ENCODE data around the gene FAM83G. TPM values are rescaled to one million over a fixed set of nuclear protein-coding genes. Genes with fewer than 3 reads are reported as not detected.

The FAM83G gene
- total RNA-seq, 1 donor from 2014 or later: 11.2 TPM

DNA sequence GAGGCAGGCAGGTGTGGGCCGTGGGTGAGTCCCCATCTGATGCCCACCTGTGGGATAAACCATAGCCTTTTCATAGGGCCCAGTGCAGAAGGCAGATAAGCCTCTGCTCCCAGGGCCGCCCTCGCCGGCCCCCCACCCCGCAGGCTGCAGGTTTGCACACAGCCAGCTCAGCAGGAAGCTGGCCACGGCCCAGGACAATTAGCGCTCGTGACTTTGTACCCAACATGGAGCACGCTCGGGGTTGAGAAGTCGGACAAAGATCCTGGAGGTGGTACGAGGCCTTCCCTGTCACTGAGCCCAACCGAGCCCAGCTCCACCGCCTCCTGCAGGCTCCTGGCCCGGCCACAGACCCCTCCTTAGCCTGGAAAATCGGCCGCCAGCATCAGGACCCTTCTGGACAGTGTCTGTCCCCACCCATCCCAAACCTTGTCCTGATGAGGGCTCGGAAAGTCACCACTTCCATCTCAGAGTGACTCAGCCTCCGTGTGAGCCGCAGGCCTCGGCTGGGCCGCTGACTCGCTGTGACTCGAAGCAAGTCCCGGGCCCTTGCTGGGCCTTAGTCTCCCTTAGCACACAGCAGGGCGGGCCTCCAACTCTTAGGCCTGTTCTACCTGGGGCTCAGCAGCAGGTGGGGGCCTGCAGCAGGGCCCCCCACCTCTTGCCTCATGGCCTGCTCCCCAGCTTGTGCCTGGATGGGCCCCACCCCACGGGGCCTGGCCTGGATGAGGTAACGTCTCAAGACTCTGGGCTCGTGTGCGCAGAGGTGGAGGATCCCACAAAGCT is 22.7 kb downstream of the FAM83G start:
- Histone ChIP-seq H3K27ac (no peak overlapping the region), H3K9me3 (no peaks in the 10 kb centered on the region), H3K27me3 (no peaks in the 10 kb centered on the region), H3K4me3 (no peak overlapping the region), H3K36me3 (peaks cover 28 to 37% of the 10 kb centered on the region in 2 donors), H3K4me1 (no peaks in the 10 kb centered on the region)
- DNase-seq (ENCODE audit: low spot score in 2 of 2): no peak
- TF ChIP-seq, protein P1, sequence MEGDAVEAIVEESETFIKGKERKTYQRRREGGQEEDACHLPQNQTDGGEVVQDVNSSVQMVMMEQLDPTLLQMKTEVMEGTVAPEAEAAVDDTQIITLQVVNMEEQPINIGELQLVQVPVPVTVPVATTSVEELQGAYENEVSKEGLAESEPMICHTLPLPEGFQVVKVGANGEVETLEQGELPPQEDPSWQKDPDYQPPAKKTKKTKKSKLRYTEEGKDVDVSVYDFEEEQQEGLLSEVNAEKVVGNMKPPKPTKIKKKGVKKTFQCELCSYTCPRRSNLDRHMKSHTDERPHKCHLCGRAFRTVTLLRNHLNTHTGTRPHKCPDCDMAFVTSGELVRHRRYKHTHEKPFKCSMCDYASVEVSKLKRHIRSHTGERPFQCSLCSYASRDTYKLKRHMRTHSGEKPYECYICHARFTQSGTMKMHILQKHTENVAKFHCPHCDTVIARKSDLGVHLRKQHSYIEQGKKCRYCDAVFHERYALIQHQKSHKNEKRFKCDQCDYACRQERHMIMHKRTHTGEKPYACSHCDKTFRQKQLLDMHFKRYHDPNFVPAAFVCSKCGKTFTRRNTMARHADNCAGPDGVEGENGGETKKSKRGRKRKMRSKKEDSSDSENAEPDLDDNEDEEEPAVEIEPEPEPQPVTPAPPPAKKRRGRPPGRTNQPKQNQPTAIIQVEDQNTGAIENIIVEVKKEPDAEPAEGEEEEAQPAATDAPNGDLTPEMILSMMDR (IDR thresholded peaks at IDR 0.05): no peak
- intact Hi-C loops (cut with DNase I): no loop called here

DNA sequence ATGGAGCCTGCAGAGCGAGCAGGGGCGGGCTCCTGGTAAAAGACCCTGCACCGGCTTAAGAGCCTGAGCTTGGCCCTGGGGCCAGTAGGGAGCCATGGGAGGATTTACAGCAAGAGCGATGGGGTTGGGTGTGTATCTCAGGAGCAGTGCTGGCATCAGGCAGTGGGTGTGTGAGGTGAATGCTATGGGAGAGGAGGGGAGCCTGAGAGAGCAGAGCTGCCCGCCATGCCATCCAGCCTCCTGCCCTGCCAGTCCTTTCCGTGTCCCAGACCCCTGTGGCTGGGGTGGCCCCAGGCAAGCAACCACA is 23.3 kb downstream of the FAM83G start:
- Histone ChIP-seq H3K9me3 (no peaks in the 10 kb centered on the region), H3K4me1 (no peaks in the 10 kb centered on the region), H3K4me3 (no peak overlapping the region), H3K27ac (no peak overlapping the region), H3K27me3 (no peaks in the 10 kb centered on the region), H3K36me3 (peaks cover 23 to 42% of the 10 kb centered on the region in 2 donors)
- TF ChIP-seq, protein P1 (IDR thresholded peaks at IDR 0.05): no peak
- no peak for DNase-seq (ENCODE audit: low spot score in 2 of 2)
- intact Hi-C loops (cut with DNase I): no loop called here

DNA sequence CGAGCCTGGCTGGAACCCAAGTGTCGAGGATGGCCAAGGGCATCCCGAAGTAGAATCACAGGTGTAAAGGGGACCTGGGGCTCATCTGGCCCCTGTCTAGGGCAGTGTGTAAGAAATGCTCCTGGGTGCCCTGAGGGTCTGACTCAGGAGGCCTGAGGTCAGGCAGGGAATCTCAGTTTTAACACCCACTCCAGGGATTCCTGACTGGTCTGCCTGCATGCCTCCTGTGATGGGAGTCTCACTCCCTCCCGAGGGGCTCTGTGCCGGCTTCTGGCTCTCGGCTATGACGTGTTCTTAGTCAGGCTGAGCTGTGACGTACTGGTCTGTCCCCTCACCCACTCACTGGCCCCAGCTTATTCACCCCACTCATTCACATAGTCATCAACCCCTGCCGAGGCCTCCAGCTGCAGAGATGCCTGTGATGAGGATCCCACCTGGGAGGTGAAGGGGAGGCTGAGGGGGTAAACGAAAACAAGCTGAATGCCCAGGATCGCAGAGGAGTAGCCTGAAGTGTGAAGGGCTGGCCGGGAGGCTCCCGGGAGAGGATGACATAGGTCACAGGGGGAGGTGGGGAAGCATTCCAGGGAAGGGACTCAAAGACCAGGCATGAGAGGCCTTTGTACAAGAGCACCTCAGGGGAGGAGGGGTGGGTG is 23.8 kb downstream of the FAM83G start:
- intact Hi-C loops (cut with DNase I): no loop called here
- TF ChIP-seq, protein P1 (IDR thresholded peaks at IDR 0.05): no peak

DNA sequence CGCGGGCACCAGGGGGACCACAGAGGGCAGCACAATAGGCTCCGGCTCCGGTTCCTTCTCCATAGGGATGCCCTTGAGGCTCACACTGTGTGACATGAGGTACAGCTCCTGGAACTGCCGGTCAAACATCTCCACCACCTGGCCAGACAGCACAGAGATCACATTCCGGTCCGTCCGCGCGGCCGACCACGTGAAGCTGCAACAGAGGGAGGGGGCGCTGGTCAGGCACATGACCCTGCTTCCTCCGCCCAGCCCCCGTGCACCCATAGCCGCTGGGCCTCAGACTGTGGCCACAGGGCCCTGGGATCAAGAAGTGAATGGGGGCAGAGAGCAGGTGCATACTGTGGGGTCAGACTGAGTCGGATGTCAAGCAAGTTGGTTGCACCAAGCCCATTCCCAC is 25.9 kb downstream of the FAM83G start:
- TF ChIP-seq, protein P1 (IDR thresholded peaks at IDR 0.05): no peak

More for the DNA sequence above, 23.8 kb downstream of the FAM83G start:
- Histone ChIP-seq H3K9me3 (no peaks in the 10 kb centered on the region), H3K27me3 (no peaks in the 10 kb centered on the region), H3K27ac (no peak overlapping the region), H3K4me3 (no peak overlapping the region), H3K36me3 (peaks cover 21 to 40% of the 10 kb centered on the region in 2 donors), H3K4me1 (no peaks in the 10 kb centered on the region)
- DNase-seq (ENCODE audit: low spot score in 2 of 2): no peak

DNA sequence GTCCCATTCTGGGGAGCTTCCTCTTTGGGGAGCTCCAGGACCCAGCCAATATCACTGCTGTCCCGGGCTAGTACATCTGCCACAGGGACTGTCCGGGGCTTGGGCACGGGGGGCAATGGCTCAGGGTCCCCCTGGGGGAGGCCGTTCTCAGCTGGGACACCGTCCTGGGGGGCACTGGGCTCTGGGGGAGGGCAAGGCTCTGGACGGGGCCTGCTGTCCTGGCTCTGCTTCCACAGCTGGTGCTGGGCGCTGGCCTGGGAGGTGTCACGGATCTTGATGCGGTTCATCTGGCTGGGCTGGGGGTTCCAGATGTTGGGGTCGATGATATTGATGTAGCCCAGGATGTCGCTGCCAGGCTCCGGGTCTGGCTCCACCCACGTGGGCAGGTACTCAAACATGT is 26.5 kb downstream of the FAM83G start:
- Histone ChIP-seq H3K4me3 (no peak overlapping the region), H3K27me3 (no peaks in the 10 kb centered on the region), H3K4me1 (no peaks in the 10 kb centered on the region), H3K9me3 (no peaks in the 10 kb centered on the region), H3K36me3 (peaks cover 21 to 31% of the 10 kb centered on the region in 2 donors), H3K27ac (no peak overlapping the region)
- DNase-seq (ENCODE audit: low spot score in 2 of 2): no peak
- TF ChIP-seq, protein P1 (IDR thresholded peaks at IDR 0.05): no peak
- intact Hi-C loops (cut with DNase I): no loop called here

More for the DNA sequence above, 25.9 kb downstream of the FAM83G start:
- no peak overlapping the region for H3K4me3 ChIP-seq
- no peak overlapping the region for H3K27ac ChIP-seq
- intact Hi-C loops (cut with DNase I): no loop called here
- H3K4me1 ChIP-seq: no peaks in the 10 kb centered on the region
- H3K27me3 ChIP-seq: no peaks in the 10 kb centered on the region
- H3K36me3 ChIP-seq: peaks cover 21 to 31% of the 10 kb centered on the region in 2 donors
- H3K9me3 ChIP-seq: no peaks in the 10 kb centered on the region
- no peak for DNase-seq (ENCODE audit: low spot score in 2 of 2)

All from ascending aorta (tissue), 2 donors.